K562 (cell line): ENCODE results near the gene SIGLEC9. TPM values are rescaled to one million over a fixed set of nuclear protein-coding genes. Genes with fewer than 3 reads are reported as not detected.

Experiments
- FUS ChIP-seq: fragments of 200-400 bp; formaldehyde crosslinking; optimal IDR thresholded peaks from 2 replicates; pipeline ENCODE3; 2017; ENCODE audit warnings: low read depth, low read length
- MED1 ChIP-seq: sonication (generic); formaldehyde crosslinking; IDR thresholded peaks from 2 replicates; pipeline ENCODE4 v1.8.1; 2023; ENCODE audit warnings: missing genetic modification reagents, borderline replicate concordance
- NCOA2 ChIP-seq, 2 experiments: fragments of 450-650 bp; IDR thresholded peaks; 2 replicates each; pipeline ENCODE4 v1.6.1; 2018; ENCODE audit warnings: mild to moderate bottlenecking in 2 of 2, moderate library complexity in 1 of 2; ENCODE audit not compliant: partially characterized antibody in 2 of 2
- NUFIP1 ChIP-seq: fragments of 450-650 bp; IDR thresholded peaks from 2 replicates; pipeline ENCODE4 v1.6.1; 2018; ENCODE audit not compliant: partially characterized antibody
- RFX1 ChIP-seq: fragments of 450-650 bp; IDR thresholded peaks from 2 replicates; pipeline ENCODE4 v1.6.1; 2016; ENCODE audit warnings: mild to moderate bottlenecking, moderate library complexity
- TRIM24 ChIP-seq, 2 experiments: fragments of 450-650 bp; IDR thresholded peaks; 2 replicates each; pipeline ENCODE4 v1.6.1; 2016
- polyA plus RNA-seq, 8 experiments: library from polyadenylated mRNA; depleted of rRNA in 4 of 8; stranded (reverse) in 5 of 8; unstranded in 3 of 8; fragments of >200 nt; fragmentation: Nextera tagmentation in 2 of 8; fragmentation: Illumina TruSeq in 1 of 8; extraction: Ambion mirVana in 2 of 8; extraction: Trizol in 1 of 8; gene quantifications; 2 replicates each; pipeline versions ENCODE4 v1.2.1 to v1.2.3, GENCODE V29; 2011 to 2014; ENCODE audit warnings: inconsistent platforms in 1 of 8, missing spikeins in 1 of 8
- total RNA-seq, 7 experiments: library from RNA; depleted of rRNA in 6 of 7; stranded (reverse); fragments of >200 nt in 6 of 7; fragmentation: Illumina TruSeq in 2 of 7; extraction: Trizol in 2 of 7; gene quantifications; 2 replicates each; pipeline versions ENCODE4 v1.2.1 to v1.2.3, GENCODE V29; 2011 to 2021; ENCODE audit warnings: low replicate concordance in 1 of 7
- TF ChIP-seq, protein P1 (sequence below): fragments of 450-650 bp; IDR thresholded peaks from 2 replicates; pipeline ENCODE4 v1.6.1; 2018; ENCODE audit not compliant: partially characterized antibody
- TF ChIP-seq, protein P2 (sequence below): fragments of 200-800 bp; sonication (Bioruptor generic); IDR thresholded peaks from 2 replicates; pipeline ENCODE4 v1.6.1; 2017; ENCODE audit warnings: missing genetic modification characterization, missing compliant biosample characterization
- TF ChIP-seq, protein P3 (sequence below): fragments of 250-450 bp; sonication (Bioruptor Pico); IDR thresholded peaks from 2 replicates; pipeline ENCODE4 v1.4.0; 2020; ENCODE audit warnings: mild to moderate bottlenecking

SIGLEC9 gene
- total and polyA plus RNA-seq, 9 of the 15 experiments (the other 6 are each of a cell fraction or from before 2014, with no cell fraction given): 0.09 to 0.34 (median 0.22) TPM; not detected in 4

GRCh38 chr19:51127032-51127431 lies 2.3 kb downstream of the SIGLEC9 start (continued):
- TF ChIP-seq, protein P1, sequence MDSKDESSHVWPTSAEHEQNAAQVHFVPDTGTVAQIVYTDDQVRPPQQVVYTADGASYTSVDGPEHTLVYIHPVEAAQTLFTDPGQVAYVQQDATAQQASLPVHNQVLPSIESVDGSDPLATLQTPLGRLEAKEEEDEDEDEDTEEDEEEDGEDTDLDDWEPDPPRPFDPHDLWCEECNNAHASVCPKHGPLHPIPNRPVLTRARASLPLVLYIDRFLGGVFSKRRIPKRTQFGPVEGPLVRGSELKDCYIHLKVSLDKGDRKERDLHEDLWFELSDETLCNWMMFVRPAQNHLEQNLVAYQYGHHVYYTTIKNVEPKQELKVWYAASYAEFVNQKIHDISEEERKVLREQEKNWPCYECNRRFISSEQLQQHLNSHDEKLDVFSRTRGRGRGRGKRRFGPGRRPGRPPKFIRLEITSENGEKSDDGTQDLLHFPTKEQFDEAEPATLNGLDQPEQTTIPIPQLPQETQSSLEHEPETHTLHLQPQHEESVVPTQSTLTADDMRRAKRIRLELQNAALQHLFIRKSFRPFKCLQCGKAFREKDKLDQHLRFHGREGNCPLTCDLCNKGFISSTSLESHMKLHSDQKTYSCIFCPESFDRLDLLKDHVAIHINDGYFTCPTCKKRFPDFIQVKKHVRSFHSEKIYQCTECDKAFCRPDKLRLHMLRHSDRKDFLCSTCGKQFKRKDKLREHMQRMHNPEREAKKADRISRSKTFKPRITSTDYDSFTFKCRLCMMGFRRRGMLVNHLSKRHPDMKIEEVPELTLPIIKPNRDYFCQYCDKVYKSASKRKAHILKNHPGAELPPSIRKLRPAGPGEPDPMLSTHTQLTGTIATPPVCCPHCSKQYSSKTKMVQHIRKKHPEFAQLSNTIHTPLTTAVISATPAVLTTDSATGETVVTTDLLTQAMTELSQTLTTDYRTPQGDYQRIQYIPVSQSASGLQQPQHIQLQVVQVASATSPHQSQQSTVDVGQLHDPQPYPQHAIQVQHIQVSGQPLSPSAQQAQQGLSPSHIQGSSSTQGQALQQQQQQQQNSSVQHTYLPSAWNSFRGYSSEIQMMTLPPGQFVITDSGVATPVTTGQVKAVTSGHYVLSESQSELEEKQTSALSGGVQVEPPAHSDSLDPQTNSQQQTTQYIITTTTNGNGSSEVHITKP: no peak
- TF ChIP-seq FUS: no peak
- no peak for TF ChIP-seq NCOA2 (IDR thresholded peaks at IDR 0.05; ENCODE audit: partially characterized antibody in 2 of 2)
- TF ChIP-seq, protein P2, sequence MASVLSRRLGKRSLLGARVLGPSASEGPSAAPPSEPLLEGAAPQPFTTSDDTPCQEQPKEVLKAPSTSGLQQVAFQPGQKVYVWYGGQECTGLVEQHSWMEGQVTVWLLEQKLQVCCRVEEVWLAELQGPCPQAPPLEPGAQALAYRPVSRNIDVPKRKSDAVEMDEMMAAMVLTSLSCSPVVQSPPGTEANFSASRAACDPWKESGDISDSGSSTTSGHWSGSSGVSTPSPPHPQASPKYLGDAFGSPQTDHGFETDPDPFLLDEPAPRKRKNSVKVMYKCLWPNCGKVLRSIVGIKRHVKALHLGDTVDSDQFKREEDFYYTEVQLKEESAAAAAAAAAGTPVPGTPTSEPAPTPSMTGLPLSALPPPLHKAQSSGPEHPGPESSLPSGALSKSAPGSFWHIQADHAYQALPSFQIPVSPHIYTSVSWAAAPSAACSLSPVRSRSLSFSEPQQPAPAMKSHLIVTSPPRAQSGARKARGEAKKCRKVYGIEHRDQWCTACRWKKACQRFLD (CRISPR knock-in tag): no peak
- TF ChIP-seq RFX1: no peak
- TF ChIP-seq, protein P3, sequence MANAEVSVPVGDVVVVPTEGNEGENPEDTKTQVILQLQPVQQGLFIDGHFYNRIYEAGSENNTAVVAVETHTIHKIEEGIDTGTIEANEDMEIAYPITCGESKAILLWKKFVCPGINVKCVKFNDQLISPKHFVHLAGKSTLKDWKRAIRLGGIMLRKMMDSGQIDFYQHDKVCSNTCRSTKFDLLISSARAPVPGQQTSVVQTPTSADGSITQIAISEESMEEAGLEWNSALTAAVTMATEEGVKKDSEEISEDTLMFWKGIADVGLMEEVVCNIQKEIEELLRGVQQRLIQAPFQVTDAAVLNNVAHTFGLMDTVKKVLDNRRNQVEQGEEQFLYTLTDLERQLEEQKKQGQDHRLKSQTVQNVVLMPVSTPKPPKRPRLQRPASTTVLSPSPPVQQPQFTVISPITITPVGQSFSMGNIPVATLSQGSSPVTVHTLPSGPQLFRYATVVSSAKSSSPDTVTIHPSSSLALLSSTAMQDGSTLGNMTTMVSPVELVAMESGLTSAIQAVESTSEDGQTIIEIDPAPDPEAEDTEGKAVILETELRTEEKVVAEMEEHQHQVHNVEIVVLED (CRISPR knock-in tag): no peak
- TF ChIP-seq NUFIP1: no peak
- no peak for TF ChIP-seq TRIM24 (IDR thresholded peaks at IDR 0.05)
- no peak for TF ChIP-seq MED1
